HCT116 (cell line): Measurements from ENCODE around the gene GCNT2.

Experiments used
- EZH2 ChIP-seq: fragments of 200-600 bp; sonication (generic); IDR thresholded peaks from 2 replicates; pipeline ENCODE4 v1.6.1; 2017; ENCODE audit warnings: antibody characterized with exemption, mixed run types
- POLR2AphosphoS5 ChIP-seq: IDR thresholded peaks from 2 replicates; pipeline ENCODE4 v1.6.1; 2011; ENCODE audit warnings: mild to moderate bottlenecking, low read depth, low read length, moderate library complexity
- SP1 ChIP-seq: IDR thresholded peaks from 2 replicates; pipeline ENCODE4 v1.6.1; 2012; ENCODE audit warnings: low read depth
- SRF ChIP-seq: IDR thresholded peaks from 2 replicates; pipeline ENCODE4 v1.6.1; 2012; ENCODE audit warnings: low read depth
- TCF7L2 ChIP-seq: IDR thresholded peaks from 2 replicates; pipeline ENCODE4 v1.7.0; 2011; ENCODE audit warnings: borderline replicate concordance, inconsistent platforms; ENCODE audit not compliant: insufficient read depth, insufficient read length; ENCODE audit errors: extremely low read depth
- YY1 ChIP-seq: IDR thresholded peaks from 2 replicates; pipeline ENCODE4 v1.6.1; 2011; ENCODE audit warnings: low read length, low read depth, moderate library complexity, mild to moderate bottlenecking; ENCODE audit not compliant: insufficient replicate concordance; ENCODE audit errors: extremely low read depth
- TF ChIP-seq, protein P1 (sequence below), 3 experiments: fragments of 200-600 bp in 1 of 3; sonication (generic) in 1 of 3; IDR thresholded peaks in 2 of 3; conservative IDR thresholded peaks in 1 of 3; 2 replicates each; pipeline ENCODE4 v1.5.1; 2012 to 2017; ENCODE audit warnings: low read depth in 2 of 3, low read length in 2 of 3, antibody characterized with exemption in 1 of 3, borderline replicate concordance in 1 of 3, control low read depth in 1 of 3, mild to moderate bottlenecking in 1 of 3, mixed read lengths in 1 of 3, mixed run types in 1 of 3, moderate library complexity in 1 of 3; ENCODE audit not compliant: insufficient read depth in 1 of 3
- TF ChIP-seq, protein P2 (sequence below): IDR thresholded peaks from 2 replicates; pipeline ENCODE4 v1.6.1; 2012
- TF ChIP-seq, protein P3 (sequence below): IDR thresholded peaks from 2 replicates; pipeline ENCODE4 v1.6.1; 2012; ENCODE audit warnings: low read depth
- TF ChIP-seq, protein P4 (sequence below): IDR thresholded peaks from 2 replicates; pipeline ENCODE4 v1.6.1; 2011; ENCODE audit warnings: mild to moderate bottlenecking, low read length, moderate library complexity; ENCODE audit not compliant: insufficient replicate concordance; ENCODE audit errors: extremely low read depth

DNA sequence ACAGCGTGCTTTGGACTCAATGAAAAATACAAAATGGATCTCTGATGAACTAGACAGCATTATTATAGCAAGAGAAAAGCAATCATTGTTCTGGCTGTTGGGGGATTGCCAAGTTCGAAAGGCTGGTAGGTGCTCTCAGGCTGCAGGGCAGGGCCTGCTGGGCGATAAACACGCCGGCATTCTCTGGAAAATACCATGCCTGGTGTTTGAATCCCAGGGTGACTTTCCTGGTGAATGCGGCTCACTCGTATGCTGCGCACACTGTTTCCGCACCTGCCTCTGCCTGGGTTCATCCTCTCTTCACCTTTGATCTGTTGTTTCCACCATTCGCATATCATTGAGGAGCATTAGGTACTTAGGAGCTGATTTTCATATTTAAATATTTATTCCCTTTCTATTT lies 37.4 kb downstream of the GCNT2 start:
- no peak for TF ChIP-seq TCF7L2
- TF ChIP-seq, protein P1, sequence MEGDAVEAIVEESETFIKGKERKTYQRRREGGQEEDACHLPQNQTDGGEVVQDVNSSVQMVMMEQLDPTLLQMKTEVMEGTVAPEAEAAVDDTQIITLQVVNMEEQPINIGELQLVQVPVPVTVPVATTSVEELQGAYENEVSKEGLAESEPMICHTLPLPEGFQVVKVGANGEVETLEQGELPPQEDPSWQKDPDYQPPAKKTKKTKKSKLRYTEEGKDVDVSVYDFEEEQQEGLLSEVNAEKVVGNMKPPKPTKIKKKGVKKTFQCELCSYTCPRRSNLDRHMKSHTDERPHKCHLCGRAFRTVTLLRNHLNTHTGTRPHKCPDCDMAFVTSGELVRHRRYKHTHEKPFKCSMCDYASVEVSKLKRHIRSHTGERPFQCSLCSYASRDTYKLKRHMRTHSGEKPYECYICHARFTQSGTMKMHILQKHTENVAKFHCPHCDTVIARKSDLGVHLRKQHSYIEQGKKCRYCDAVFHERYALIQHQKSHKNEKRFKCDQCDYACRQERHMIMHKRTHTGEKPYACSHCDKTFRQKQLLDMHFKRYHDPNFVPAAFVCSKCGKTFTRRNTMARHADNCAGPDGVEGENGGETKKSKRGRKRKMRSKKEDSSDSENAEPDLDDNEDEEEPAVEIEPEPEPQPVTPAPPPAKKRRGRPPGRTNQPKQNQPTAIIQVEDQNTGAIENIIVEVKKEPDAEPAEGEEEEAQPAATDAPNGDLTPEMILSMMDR (IDR thresholded peaks at IDR 0.05 in 2 of 3, conservative IDR thresholded peaks at IDR 0.05 in 1 of 3; ENCODE audit: borderline replicate concordance in 1 of 3, insufficient read depth in 1 of 3, low read depth in 2 of 3, low read length in 2 of 3) = no peak
- TF ChIP-seq SP1 = no peak
- TF ChIP-seq YY1 = no peak
- TF ChIP-seq POLR2AphosphoS5 = no peak
- no peak for TF ChIP-seq SRF
- TF ChIP-seq, protein P2, sequence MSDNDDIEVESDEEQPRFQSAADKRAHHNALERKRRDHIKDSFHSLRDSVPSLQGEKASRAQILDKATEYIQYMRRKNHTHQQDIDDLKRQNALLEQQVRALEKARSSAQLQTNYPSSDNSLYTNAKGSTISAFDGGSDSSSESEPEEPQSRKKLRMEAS = no peak
- TF ChIP-seq EZH2 = no peak
- TF ChIP-seq, protein P3, sequence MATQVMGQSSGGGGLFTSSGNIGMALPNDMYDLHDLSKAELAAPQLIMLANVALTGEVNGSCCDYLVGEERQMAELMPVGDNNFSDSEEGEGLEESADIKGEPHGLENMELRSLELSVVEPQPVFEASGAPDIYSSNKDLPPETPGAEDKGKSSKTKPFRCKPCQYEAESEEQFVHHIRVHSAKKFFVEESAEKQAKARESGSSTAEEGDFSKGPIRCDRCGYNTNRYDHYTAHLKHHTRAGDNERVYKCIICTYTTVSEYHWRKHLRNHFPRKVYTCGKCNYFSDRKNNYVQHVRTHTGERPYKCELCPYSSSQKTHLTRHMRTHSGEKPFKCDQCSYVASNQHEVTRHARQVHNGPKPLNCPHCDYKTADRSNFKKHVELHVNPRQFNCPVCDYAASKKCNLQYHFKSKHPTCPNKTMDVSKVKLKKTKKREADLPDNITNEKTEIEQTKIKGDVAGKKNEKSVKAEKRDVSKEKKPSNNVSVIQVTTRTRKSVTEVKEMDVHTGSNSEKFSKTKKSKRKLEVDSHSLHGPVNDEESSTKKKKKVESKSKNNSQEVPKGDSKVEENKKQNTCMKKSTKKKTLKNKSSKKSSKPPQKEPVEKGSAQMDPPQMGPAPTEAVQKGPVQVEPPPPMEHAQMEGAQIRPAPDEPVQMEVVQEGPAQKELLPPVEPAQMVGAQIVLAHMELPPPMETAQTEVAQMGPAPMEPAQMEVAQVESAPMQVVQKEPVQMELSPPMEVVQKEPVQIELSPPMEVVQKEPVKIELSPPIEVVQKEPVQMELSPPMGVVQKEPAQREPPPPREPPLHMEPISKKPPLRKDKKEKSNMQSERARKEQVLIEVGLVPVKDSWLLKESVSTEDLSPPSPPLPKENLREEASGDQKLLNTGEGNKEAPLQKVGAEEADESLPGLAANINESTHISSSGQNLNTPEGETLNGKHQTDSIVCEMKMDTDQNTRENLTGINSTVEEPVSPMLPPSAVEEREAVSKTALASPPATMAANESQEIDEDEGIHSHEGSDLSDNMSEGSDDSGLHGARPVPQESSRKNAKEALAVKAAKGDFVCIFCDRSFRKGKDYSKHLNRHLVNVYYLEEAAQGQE = no peak
- TF ChIP-seq, protein P4, sequence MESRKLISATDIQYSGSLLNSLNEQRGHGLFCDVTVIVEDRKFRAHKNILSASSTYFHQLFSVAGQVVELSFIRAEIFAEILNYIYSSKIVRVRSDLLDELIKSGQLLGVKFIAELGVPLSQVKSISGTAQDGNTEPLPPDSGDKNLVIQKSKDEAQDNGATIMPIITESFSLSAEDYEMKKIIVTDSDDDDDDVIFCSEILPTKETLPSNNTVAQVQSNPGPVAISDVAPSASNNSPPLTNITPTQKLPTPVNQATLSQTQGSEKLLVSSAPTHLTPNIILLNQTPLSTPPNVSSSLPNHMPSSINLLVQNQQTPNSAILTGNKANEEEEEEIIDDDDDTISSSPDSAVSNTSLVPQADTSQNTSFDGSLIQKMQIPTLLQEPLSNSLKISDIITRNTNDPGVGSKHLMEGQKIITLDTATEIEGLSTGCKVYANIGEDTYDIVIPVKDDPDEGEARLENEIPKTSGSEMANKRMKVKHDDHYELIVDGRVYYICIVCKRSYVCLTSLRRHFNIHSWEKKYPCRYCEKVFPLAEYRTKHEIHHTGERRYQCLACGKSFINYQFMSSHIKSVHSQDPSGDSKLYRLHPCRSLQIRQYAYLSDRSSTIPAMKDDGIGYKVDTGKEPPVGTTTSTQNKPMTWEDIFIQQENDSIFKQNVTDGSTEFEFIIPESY = no peak
